ENCODE results near the gene SEPTIN7.

Gene SEPTIN7

DNA sequence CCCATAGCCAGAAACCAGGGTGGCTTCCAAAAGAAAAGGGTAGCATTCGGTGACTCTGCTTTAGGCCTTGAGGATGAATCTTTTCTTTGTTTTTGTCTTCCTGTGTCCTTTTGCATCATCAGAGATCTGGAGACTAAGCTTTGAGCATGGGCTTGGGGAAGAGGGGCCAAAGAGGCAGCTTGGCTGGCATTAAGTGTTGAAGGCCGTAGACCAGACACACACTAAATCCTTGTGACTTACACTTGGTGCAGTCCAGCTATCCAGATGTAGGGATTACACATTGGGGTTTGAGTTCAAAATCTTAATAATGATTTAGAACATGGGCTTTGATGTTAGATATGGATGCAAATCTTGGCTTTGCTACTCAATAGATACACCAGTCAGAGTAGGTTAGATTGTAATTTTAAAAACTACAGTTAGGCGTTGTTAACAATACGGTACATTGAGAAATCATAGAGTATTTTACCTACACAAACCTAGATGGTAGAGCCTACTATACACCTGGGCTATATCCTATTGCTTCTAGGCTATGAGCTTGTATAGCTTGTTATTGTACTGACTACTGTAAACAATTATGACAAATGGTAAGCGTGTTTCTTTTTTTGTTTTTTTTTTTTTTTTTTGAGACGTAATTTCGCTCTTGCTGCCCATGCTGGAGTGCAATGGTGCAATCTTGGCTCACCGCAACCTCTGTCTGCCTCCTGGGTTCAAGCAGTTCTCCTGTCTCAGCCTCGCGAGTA, 3.5 kb downstream of the SEPTIN7 start:
- Histone ChIP-seq H3K4me2 (no peak overlapping the region), H3K79me2 (ENCODE audit: insufficient read depth, low read depth) (peaks cover 80% of the 10 kb centered on the region), H3K36me3 (ENCODE audit: insufficient read depth) (no peaks in the 10 kb centered on the region), H2AFZ (ENCODE audit: low read depth) (no peak overlapping the region), H3K4me3 (IDR thresholded peaks at IDR 0.05; ENCODE audit: insufficient read depth, low read depth, low read length) (no peak overlapping the region), H4K20me1 (ENCODE audit: insufficient read depth) (peaks cover 63% of the 10 kb centered on the region), H3K9ac (no peak overlapping the region), H3K4me1 (ENCODE audit: low read depth, poor library complexity, severe bottlenecking) (peaks cover 48% of the 10 kb centered on the region), H3K27me3 (ENCODE audit: insufficient read depth, low read depth) (no peaks in the 10 kb centered on the region), H3K27ac (no peak overlapping the region)
- no peak for TF ChIP-seq CTCF (conservative IDR thresholded peaks at IDR 0.05; ENCODE audit: low read depth, low read length)

DNA sequence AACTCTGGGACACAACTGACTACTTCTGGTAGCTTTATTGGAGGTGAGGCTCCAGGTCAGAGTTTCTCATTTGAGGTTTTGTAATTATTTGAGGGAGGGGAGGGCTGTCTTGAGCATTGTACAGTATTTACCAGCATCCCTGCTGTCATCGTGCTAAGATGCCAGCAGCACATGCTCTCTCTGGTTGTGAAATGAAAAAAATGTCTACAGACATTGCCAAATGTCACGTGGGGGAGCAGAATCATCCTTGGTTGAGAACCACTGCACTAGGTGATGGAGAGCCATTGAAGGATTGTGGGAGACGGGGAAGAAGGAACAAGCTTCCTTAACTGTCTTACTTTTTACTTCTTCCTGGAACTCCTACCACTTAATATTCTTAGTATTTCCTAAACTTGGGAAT, 5.0 kb downstream of the SEPTIN7 start:
- no peak for TF ChIP-seq CTCF (conservative IDR thresholded peaks at IDR 0.05; ENCODE audit: low read depth, low read length)
- Histone ChIP-seq H3K79me2 (ENCODE audit: insufficient read depth, low read depth) (peaks cover 95% of the 10 kb centered on the region), H3K27me3 (ENCODE audit: insufficient read depth, low read depth) (no peaks in the 10 kb centered on the region), H3K4me3 (IDR thresholded peaks at IDR 0.05; ENCODE audit: insufficient read depth, low read depth, low read length) (no peak overlapping the region), H2AFZ (ENCODE audit: low read depth) (no peak overlapping the region), H3K9ac (no peak overlapping the region), H4K20me1 (ENCODE audit: insufficient read depth) (peaks cover 67% of the 10 kb centered on the region), H3K4me2 (no peak overlapping the region), H3K4me1 (ENCODE audit: low read depth, poor library complexity, severe bottlenecking) (peaks cover 42% of the 10 kb centered on the region), H3K36me3 (ENCODE audit: insufficient read depth) (no peaks in the 10 kb centered on the region), H3K27ac (no peak overlapping the region)

DNA sequence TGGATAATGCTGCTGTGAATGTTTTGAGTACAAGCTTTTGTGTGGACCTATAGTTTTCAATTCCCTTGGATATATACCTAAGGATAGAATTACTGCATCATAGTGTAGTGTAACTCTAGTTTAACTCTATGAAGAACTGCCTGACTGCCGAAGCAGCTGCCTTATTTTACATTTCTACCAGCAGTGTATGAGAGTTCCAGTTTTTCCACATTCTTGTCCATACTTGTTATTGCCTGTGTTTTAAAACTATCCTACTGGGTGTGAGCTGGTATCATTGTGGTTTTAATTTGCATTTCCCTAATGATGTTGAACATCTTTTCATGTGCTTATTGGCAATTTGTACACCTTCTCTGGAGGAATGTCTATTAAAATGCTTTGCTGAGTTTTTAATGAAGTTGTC, 15.7 kb downstream of the SEPTIN7 start:
- H3K27me3 ChIP-seq (ENCODE audit: insufficient read depth, low read depth), result no peaks in the 10 kb centered on the region
- no peak for TF ChIP-seq CTCF (conservative IDR thresholded peaks at IDR 0.05; ENCODE audit: low read depth, low read length)
- no peak overlapping the region for H3K27ac ChIP-seq
- peaks cover 53% of the 10 kb centered on the region for H3K4me1 ChIP-seq (ENCODE audit: low read depth, poor library complexity, severe bottlenecking)
- no peak overlapping the region for H3K4me2 ChIP-seq
- peaks cover 61% of the 10 kb centered on the region for H4K20me1 ChIP-seq (ENCODE audit: insufficient read depth)
- no peaks in the 10 kb centered on the region for H3K36me3 ChIP-seq (ENCODE audit: insufficient read depth)
- H2AFZ ChIP-seq (ENCODE audit: low read depth), result no peak overlapping the region
- H3K9ac ChIP-seq, result no peak overlapping the region
- H3K4me3 ChIP-seq (IDR thresholded peaks at IDR 0.05; ENCODE audit: insufficient read depth, low read depth, low read length), result no peak overlapping the region
- peaks cover 100% of the 10 kb centered on the region for H3K79me2 ChIP-seq (ENCODE audit: insufficient read depth, low read depth)

- H4K20me1 ChIP-seq (ENCODE audit: insufficient read depth), result peaks cover 61% of the 10 kb centered on the region
- peaks cover 53% of the 10 kb centered on the region for H3K4me1 ChIP-seq (ENCODE audit: low read depth, poor library complexity, severe bottlenecking)
- H3K27ac ChIP-seq, result no peak overlapping the region
- H3K4me2 ChIP-seq, result no peak overlapping the region
- H3K9ac ChIP-seq, result no peak overlapping the region
- peaks cover 100% of the 10 kb centered on the region for H3K79me2 ChIP-seq (ENCODE audit: insufficient read depth, low read depth)
- TF ChIP-seq CTCF (conservative IDR thresholded peaks at IDR 0.05; ENCODE audit: low read depth, low read length), result no peak
- no peak overlapping the region for H2AFZ ChIP-seq (ENCODE audit: low read depth)
- no peak overlapping the region for H3K4me3 ChIP-seq (IDR thresholded peaks at IDR 0.05; ENCODE audit: insufficient read depth, low read depth, low read length)
- no peaks in the 10 kb centered on the region for H3K27me3 ChIP-seq (ENCODE audit: insufficient read depth, low read depth)
- no peaks in the 10 kb centered on the region for H3K36me3 ChIP-seq (ENCODE audit: insufficient read depth)
Observed at GRCh38 chr7:35817181-35817580, 16.3 kb downstream of the SEPTIN7 start.

All from KMS-11 (cell line).